Measurements from ENCODE around the gene SHISAL2A.

Gene SHISAL2A

GRCh38 chr1:52659356-52659755 is 26.4 kb downstream of the SHISAL2A start:
- peak; percentile 50 for DNase-seq (ENCODE audit: low spot score)
- peaks cover 9% of the 10 kb centered on the region for H3K4me1 Mint-ChIP-seq (ENCODE audit: low read depth)

GRCh38 chr1:52659851-52660596 is 27.1 kb downstream of the SHISAL2A start:
- DNase-seq (ENCODE audit: low spot score), result no peak
- Mint-ChIP-seq H3K27ac (peak overlapping the region; percentile 67), H3K4me1 (ENCODE audit: low read depth) (peaks cover 9% of the 10 kb centered on the region), H3K36me3 (ENCODE audit: low read depth) (peaks cover 3% of the 10 kb centered on the region), H3K9me3 (no peaks in the 10 kb centered on the region), H3K4me3 (no peak overlapping the region), H3K27me3 (ENCODE audit: low read depth) (no peaks in the 10 kb centered on the region)

More at GRCh38 chr1:52659356-52659755, 26.4 kb downstream of the SHISAL2A start:
- peaks cover 3% of the 10 kb centered on the region for H3K36me3 Mint-ChIP-seq (ENCODE audit: low read depth)
- H3K27me3 Mint-ChIP-seq (ENCODE audit: low read depth), result no peaks in the 10 kb centered on the region
- H3K27ac Mint-ChIP-seq, result peak overlapping the region; percentile 67
- H3K4me3 Mint-ChIP-seq, result no peak overlapping the region
- H3K9me3 Mint-ChIP-seq, result no peaks in the 10 kb centered on the region

GRCh38 chr1:52660807-52661206 is 27.8 kb downstream of the SHISAL2A start:
- H3K4me3 Mint-ChIP-seq, result no peak overlapping the region
- H3K4me1 Mint-ChIP-seq (ENCODE audit: low read depth), result peaks cover 9% of the 10 kb centered on the region
- H3K27ac Mint-ChIP-seq, result no peak overlapping the region
- H3K27me3 Mint-ChIP-seq (ENCODE audit: low read depth), result no peaks in the 10 kb centered on the region
- H3K9me3 Mint-ChIP-seq, result no peaks in the 10 kb centered on the region
- peaks cover 3% of the 10 kb centered on the region for H3K36me3 Mint-ChIP-seq (ENCODE audit: low read depth)
- no peak for DNase-seq (ENCODE audit: low spot score)

GRCh38 chr1:52662645-52663313 is 29.8 kb downstream of the SHISAL2A start:
- Mint-ChIP-seq H3K4me1 (ENCODE audit: low read depth) (peaks cover 9% of the 10 kb centered on the region), H3K9me3 (no peaks in the 10 kb centered on the region), H3K36me3 (ENCODE audit: low read depth) (no peaks in the 10 kb centered on the region), H3K27me3 (ENCODE audit: low read depth) (no peaks in the 10 kb centered on the region), H3K27ac (no peak overlapping the region), H3K4me3 (no peak overlapping the region)
- no peak for DNase-seq (ENCODE audit: low spot score)

GRCh38 chr1:52663716-52664115 is 30.7 kb downstream of the SHISAL2A start:
- no peak for DNase-seq (ENCODE audit: low spot score)
- H3K36me3 Mint-ChIP-seq (ENCODE audit: low read depth), result no peaks in the 10 kb centered on the region
- H3K4me3 Mint-ChIP-seq, result no peak overlapping the region
- H3K9me3 Mint-ChIP-seq, result no peaks in the 10 kb centered on the region
- H3K27ac Mint-ChIP-seq, result no peak overlapping the region
- H3K27me3 Mint-ChIP-seq (ENCODE audit: low read depth), result no peaks in the 10 kb centered on the region
- peaks cover 9% of the 10 kb centered on the region for H3K4me1 Mint-ChIP-seq (ENCODE audit: low read depth)

- H3K9me3 Mint-ChIP-seq, result no peaks in the 10 kb centered on the region
- H3K4me3 Mint-ChIP-seq, result no peak overlapping the region
- no peaks in the 10 kb centered on the region for H3K4me1 Mint-ChIP-seq (ENCODE audit: low read depth)
- no peaks in the 10 kb centered on the region for H3K36me3 Mint-ChIP-seq (ENCODE audit: low read depth)
- no peak for DNase-seq (ENCODE audit: low spot score)
- no peak overlapping the region for H3K27ac Mint-ChIP-seq
- no peaks in the 10 kb centered on the region for H3K27me3 Mint-ChIP-seq (ENCODE audit: low read depth)
These were observed 32.3 kb downstream of the SHISAL2A start for GRCh38 chr1:52665006-52665941.

- H3K36me3 Mint-ChIP-seq (ENCODE audit: low read depth), result no peaks in the 10 kb centered on the region
- no peak overlapping the region for H3K27ac Mint-ChIP-seq
- DNase-seq (ENCODE audit: low spot score), result no peak
- no peak overlapping the region for H3K4me3 Mint-ChIP-seq
- no peaks in the 10 kb centered on the region for H3K27me3 Mint-ChIP-seq (ENCODE audit: low read depth)
- H3K9me3 Mint-ChIP-seq, result no peaks in the 10 kb centered on the region
- H3K4me1 Mint-ChIP-seq (ENCODE audit: low read depth), result no peaks in the 10 kb centered on the region
These were observed 34.3 kb downstream of the SHISAL2A start for GRCh38 chr1:52667290-52667689.

GRCh38 chr1:52667984-52668383 is 35.0 kb downstream of the SHISAL2A start:
- no peak overlapping the region for H3K4me3 Mint-ChIP-seq
- H3K9me3 Mint-ChIP-seq, result no peaks in the 10 kb centered on the region
- no peaks in the 10 kb centered on the region for H3K4me1 Mint-ChIP-seq (ENCODE audit: low read depth)
- DNase-seq (ENCODE audit: low spot score), result no peak
- no peaks in the 10 kb centered on the region for H3K27me3 Mint-ChIP-seq (ENCODE audit: low read depth)
- H3K27ac Mint-ChIP-seq, result no peak overlapping the region
- H3K36me3 Mint-ChIP-seq (ENCODE audit: low read depth), result no peaks in the 10 kb centered on the region

GRCh38 chr1:52668711-52669110 is 35.7 kb downstream of the SHISAL2A start:
- Mint-ChIP-seq H3K9me3 (no peaks in the 10 kb centered on the region), H3K4me3 (no peak overlapping the region), H3K27me3 (ENCODE audit: low read depth) (no peaks in the 10 kb centered on the region), H3K36me3 (ENCODE audit: low read depth) (no peaks in the 10 kb centered on the region), H3K4me1 (ENCODE audit: low read depth) (peaks cover under 1% of the 10 kb centered on the region), H3K27ac (no peak overlapping the region)
- no peak for DNase-seq (ENCODE audit: low spot score)

- Mint-ChIP-seq H3K27me3 (ENCODE audit: low read depth) (no peaks in the 10 kb centered on the region), H3K9me3 (no peaks in the 10 kb centered on the region), H3K27ac (no peak overlapping the region), H3K4me3 (no peak overlapping the region), H3K4me1 (ENCODE audit: low read depth) (peaks cover 8% of the 10 kb centered on the region), H3K36me3 (ENCODE audit: low read depth) (peaks cover 3% of the 10 kb centered on the region)
- DNase-seq (ENCODE audit: low spot score), result no peak
These were observed 36.7 kb downstream of the SHISAL2A start for GRCh38 chr1:52669696-52670095.

- DNase-seq (ENCODE audit: low spot score), result no peak
- H3K4me1 Mint-ChIP-seq (ENCODE audit: low read depth), result peaks cover 12% of the 10 kb centered on the region
- H3K9me3 Mint-ChIP-seq, result no peaks in the 10 kb centered on the region
- H3K4me3 Mint-ChIP-seq, result no peak overlapping the region
- no peak overlapping the region for H3K27ac Mint-ChIP-seq
- H3K36me3 Mint-ChIP-seq (ENCODE audit: low read depth), result peaks cover 3% of the 10 kb centered on the region
- no peaks in the 10 kb centered on the region for H3K27me3 Mint-ChIP-seq (ENCODE audit: low read depth)
These were observed 37.6 kb downstream of the SHISAL2A start for GRCh38 chr1:52670604-52671003.

- Mint-ChIP-seq H3K4me3 (no peak overlapping the region), H3K36me3 (ENCODE audit: low read depth) (peaks cover 3% of the 10 kb centered on the region), H3K9me3 (no peaks in the 10 kb centered on the region), H3K27me3 (ENCODE audit: low read depth) (no peaks in the 10 kb centered on the region), H3K4me1 (ENCODE audit: low read depth) (peaks cover 12% of the 10 kb centered on the region), H3K27ac (no peak overlapping the region)
- no peak for DNase-seq (ENCODE audit: low spot score)
These were observed 40.0 kb downstream of the SHISAL2A start for GRCh38 chr1:52672946-52673345.

- no peak for DNase-seq (ENCODE audit: low spot score)
- Mint-ChIP-seq H3K9me3 (no peaks in the 10 kb centered on the region), H3K36me3 (ENCODE audit: low read depth) (peaks cover 3% of the 10 kb centered on the region), H3K27me3 (ENCODE audit: low read depth) (no peaks in the 10 kb centered on the region), H3K4me1 (ENCODE audit: low read depth) (peaks cover 12% of the 10 kb centered on the region), H3K27ac (no peak overlapping the region), H3K4me3 (no peak overlapping the region)
These were observed 40.5 kb downstream of the SHISAL2A start for GRCh38 chr1:52673513-52673912.
